CD1c-positive myeloid dendritic cell (primary cell): ENCODE data around the gene BICC1.

Experiments used
- DNase-seq: peaks from one replicate; pipeline ENCODE4 v3.0.0-alpha.2; 2016; ENCODE audit errors: extremely low spot score

The BICC1 gene

DNA sequence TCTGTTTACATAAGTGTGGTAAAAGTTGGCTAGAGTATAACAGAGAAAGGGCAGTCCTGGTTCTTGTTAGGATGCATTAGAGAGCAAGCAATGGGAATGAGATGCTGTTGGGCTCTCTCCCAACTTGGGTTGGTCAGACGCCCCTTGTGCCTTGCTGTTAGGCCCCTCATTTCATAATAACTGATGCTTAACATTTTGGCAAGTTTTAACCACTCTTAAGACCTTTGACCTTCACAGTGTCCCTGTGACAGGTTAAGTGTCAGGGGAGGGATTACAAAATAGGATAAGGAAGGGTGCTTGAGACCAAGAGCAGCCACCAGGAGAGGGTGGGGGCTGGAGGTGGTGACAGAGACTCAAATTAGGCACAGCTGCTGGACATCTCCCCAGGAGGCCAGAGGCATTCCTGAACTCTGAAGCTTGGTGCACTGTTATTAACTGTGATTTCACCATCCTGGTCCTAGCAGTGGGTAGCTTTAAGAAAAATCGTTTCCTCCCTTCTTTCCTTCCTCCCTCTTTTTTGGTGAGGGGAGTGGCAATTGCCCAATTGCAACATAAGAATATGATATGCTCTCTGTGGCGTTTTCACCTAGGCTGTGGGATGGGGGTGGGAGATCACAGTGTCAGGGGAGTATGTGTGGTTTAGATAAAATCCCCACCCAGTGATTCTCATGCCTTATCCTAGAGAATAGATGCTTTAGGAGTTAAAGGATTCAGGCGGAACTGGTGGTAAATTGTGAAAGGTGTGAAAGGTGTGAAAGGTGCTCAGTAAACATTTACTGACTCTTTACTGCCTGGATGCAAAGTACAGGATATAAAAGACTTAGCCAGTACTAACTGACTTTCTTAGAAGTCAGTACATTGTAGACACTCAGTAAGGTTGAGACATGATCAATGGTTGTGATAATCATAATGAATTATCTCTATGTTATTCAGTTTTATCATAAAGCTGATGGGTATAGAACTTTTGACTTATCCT is 270.5 kb downstream of the BICC1 start:
- no peak for DNase-seq

DNA sequence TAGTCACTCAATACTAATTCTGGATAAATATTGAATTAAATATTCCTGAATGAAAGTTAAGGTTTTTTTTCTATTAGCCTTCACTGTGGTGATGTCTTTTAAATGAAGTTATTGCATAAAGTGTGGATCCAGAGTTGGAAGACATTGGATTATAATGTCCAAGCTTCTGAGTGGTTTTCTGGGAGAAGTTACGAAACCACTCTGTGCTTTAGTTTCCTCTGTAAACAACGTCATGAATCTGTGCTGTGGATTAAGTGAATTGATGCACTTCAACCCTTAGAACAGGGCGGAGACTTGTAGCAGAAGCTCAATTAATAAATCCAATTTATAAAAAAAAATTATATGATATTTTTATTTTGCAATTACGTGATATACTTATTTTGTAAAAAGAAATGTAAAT is 271.7 kb downstream of the BICC1 start:
- no peak for DNase-seq

DNA sequence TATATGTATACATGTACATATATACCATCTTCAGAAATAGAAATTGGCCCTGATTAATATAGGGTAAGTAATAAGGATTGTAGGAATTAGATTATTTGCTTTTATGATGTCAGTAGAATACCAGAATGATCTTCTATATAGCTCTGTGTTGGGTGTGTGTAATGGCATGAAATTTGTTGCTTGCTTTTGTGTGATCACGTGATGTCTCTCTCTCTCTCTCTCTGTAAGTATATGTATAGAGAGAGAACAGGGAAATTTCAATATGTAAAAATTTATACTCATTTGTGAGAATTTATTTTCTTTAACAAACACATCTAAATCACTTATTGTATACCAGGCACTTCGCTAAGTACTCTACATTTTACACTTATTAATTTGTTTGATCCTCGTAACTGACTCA is 272.7 kb downstream of the BICC1 start:
- no peak for DNase-seq

DNA sequence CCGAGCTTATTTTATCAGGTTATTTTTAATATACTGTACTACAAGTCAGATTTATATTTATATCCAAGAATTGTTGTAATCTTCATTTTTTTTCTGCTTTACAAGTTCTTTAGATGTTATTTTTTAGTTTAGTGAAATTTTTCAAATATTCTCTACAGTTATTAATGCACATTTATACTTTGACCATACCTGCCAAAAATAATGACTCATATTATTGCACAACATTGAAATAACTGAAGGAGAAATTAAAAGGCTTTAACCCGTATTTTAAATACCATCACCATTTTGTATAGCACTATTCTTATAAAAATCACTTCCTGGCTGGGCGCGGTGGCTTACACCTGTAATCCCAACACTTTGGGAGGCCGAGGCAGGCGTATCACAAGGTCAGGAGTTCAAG is 278.5 kb downstream of the BICC1 start:
- no peak for DNase-seq

DNA sequence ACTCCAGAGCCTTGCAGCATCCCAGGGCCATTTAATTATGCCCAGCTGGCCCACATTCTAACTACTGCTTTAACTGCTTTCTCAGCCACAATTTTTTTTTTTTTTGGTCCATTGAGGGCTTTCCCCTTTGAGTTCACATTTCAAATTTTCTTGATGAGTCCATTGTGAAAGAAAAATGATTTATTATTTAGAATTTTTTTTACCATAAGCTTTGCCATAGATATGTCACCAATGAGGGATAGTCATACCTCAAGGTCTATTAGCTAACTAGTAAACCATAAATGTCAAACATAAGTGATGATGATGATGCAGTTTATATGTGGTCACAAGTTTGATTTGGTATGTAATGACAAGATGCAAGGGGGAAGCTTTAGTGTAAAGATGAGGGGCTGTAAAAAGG is 282.9 kb downstream of the BICC1 start:
- no peak for DNase-seq

DNA sequence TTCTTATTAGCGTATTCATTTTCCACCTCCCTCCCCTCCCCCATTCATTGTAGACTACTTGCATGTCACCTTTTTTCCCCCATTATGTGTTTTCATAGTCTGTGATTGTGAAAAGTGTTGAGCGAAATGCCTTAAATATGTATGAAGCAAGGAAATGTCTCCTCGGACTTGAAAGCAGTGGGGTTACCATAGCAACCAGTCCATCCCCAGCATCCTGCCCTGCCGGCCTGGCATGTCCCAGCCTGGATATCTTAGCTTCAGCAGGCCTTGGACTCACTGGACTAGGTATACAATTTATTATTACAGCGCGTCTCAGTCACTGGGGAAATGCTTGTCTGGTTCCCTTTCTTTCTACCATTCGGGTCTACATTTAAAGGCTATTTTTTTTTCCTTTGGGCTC is 283.6 kb downstream of the BICC1 start:
- no peak for DNase-seq

DNA sequence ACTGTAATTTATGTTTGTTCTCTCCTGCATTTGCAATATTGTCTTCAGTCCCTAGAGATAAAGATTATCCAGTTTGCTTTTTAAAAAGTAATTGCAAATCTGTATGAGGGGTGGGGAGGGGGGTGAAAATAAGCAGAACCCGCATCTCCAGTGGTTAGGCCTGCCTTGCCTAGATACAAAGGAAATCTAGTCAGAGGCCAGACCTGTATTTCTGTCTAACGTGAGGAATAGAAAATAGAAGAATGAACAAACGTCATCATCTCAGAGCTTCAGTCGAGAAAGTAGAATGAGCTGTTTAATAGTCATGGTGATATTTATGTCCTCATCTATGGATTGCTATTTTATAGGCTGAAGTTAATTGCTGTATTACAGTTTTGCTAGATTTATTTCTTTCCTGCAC is 284.2 kb downstream of the BICC1 start:
- no peak for DNase-seq

DNA sequence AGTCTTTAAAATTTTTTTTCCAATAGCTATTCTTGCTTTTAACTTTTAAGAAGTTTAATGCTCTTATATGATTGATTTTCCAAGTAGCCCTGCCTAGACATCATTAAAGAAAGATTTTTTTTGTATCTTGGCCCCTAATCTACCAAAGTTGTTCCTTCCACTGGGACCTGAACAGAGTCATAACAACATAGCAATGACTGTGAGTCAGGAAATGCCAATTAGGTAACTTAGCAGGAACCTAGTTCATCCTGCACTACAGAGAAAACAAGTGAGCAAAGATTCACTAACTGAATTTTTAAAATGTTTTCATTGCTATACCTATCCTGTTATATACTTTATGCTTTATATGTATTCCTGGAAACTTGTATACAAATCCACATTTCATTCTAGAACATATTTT is 284.7 kb downstream of the BICC1 start:
- no peak for DNase-seq

DNA sequence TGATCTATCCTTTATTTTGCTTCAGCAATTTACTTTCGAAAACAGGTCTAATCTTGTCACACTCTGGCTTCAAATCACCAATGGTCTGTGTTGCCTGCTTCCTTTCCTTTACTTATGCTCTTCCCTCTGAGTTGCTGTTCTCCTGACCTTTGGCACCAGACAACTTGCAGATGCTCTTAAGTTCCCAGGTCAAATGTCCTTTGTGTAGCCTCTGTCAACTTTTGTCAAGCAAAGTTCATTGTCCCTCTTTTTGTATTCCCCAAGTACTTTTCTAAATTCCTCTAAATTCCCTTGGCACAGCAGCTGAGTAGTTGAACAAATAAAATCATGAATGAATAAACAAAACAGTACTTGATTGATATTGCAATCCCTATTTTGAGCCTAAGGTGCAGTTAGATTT is 289.4 kb downstream of the BICC1 start:
- DNase-seq, result no peak

DNA sequence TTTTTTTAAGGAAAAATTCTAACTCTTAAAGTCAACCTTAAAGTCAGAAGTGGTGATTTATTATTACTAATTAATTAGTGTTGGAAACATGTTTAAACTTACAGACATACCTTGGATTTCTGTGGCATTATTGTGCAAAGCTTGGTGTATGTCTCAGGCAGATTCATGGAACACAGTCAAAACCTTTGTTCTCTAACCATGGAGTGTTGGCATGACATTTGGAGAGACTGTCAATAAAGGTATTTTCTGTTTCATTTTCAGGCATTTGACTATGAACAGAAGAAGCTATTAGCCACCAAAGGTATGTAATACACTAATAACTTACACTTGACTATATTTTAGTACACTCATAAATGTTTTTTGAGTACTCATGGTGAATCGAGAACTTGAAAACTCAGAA is 293.7 kb downstream of the BICC1 start:
- DNase-seq, result no peak

DNA sequence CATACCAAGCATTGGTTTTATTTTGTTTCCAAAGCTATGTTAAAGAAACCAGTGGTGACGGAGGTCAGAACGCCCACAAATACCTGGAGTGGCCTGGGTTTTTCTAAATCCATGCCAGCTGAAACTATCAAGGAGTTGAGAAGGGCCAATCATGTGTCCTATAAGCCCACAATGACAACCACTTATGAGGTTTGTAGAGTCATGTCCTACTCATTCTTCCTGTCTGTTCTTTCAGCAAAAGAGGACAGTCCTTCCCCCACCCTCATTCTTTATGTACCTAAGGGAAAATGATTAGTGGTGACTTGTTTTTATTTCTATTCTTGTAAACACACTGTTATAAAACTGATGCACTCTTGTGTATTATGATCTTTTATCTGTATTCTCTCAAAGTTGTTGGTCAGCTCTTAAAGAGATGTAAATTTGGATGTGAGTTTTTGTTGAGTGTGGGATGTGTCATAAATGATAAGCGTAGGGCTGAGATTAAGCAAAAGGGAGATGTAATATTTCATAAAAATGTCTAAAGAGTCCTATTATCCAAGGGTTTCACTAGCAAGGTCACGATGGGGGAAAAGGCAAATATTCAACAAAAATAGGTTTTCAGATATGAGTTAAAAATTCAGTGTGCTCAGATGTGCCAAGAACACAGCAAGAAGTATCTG is 294.4 kb downstream of the BICC1 start:
- no peak for DNase-seq

DNA sequence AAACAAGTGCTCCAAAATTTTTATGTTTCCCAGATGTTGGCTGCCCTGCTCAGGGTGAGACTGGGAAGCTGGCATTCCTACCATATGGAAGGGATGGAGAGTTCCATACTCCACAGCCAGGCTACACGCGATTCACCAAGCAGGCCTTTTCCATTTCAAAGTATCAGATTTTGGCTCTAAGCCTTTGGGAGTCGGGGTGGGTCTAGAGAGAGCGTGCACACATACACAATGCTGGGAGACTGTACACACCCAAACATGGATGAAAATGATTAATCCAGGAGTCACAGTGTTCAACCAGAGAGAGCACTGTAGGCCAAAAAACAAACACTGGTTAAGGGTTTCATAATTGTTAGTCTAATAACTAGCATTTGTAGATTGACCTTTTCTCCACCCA is 295.0 kb downstream of the BICC1 start:
- DNase-seq, result no peak

DNA sequence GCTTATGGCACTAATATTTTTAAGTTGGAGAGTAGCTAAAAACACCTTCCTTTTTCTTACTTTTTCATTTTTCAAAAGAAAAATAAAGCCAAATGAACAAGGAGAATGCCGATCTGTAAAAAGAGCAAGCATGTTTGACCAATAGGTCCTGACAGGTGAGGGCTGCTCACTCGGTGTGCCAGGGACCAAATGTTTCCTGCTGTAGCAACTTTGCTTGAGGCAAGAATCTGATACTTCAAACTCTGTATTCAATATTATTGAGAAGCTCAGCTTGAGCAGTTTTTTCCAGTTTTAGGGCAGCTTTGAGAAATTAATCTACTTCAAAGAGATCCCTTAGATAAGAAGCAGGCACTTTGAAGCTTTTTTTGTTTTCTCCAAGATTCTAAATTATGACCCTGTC is 298.1 kb downstream of the BICC1 start:
- no peak for DNase-seq

DNA sequence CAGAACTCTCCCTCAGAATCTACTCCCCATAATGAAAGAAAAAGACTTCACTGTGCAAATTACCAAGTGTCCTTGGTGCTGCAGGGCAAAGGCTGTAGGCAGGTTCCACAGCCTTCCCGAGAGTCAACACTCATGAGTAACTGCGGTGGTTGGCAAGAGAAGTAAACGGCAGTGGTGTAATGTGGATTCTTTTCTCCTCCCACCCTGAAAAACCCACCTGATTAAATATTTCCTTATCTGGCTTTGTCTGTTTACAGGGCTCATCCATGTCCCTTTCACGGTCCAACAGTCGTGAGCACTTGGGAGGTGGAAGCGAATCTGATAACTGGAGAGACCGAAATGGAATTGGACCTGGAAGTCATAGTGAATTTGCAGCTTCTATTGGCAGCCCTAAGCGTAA is 300.9 kb downstream of the BICC1 start:
- no peak for DNase-seq

DNA sequence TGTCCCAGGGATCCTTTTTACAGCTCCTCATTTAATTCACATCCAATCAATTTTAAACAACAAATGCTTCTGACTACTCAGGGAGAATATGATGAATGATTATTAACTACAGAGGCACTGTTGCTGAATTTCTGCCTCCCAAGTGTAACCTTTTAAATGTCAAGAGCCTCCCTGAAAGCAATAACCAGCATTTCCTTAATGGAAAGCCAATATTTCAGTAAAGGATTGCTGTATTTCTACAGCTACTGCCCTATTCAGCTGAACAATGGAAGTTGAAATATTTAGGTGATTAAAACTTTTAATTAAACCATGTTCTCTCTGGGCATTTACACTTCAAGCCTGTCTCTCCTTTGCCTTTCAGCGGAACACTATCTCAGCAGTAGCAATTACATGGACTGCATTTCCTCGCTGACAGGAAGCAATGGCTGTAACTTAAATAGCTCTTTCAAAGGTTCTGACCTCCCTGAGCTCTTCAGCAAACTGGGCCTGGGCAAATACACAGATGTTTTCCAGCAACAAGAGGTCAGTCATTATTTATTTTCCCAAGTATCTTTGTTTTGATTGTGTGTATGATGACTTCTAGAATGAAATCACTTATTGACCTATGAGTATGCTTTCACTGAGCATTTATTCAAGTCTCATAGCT is 304.7 kb downstream of the BICC1 start:
- DNase-seq, result no peak

DNA sequence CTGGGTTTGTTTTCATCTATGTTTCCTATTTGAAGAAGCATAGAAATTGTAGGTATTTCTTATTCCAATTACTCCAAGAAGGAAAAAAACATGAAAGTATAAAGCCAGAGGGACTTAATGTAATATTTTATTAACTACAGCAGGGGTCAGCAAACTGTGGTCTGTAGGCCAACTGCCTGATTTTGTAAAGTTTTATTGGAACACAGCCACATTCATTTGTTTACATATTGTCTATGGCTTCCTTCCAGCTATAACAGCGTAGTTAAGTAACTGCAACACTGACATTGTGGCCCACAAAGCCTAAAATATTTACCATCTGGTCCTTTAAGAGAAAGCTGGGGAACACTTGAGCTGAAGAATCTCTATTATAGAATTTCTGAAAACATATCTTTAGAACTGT is 306.2 kb downstream of the BICC1 start:
- no peak for DNase-seq

DNA sequence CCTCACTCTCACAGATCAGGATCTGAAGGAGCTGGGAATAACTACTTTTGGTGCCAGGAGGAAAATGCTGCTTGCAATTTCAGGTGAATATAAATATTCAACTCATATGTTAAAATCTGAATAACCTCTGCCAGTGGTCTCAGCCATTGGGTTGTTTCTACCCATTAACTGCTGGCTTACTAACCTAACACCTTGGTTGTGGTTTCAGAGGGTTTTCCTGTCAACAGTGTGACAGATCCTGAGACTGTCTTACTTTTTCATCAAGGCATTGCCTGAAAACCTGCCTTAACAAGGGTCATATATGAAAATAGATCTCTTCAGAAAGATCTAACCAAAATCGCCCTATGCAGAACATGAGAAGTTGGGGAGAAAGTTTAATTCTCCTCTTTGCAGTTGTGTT is 307.7 kb downstream of the BICC1 start:
- DNase-seq, result no peak

DNA sequence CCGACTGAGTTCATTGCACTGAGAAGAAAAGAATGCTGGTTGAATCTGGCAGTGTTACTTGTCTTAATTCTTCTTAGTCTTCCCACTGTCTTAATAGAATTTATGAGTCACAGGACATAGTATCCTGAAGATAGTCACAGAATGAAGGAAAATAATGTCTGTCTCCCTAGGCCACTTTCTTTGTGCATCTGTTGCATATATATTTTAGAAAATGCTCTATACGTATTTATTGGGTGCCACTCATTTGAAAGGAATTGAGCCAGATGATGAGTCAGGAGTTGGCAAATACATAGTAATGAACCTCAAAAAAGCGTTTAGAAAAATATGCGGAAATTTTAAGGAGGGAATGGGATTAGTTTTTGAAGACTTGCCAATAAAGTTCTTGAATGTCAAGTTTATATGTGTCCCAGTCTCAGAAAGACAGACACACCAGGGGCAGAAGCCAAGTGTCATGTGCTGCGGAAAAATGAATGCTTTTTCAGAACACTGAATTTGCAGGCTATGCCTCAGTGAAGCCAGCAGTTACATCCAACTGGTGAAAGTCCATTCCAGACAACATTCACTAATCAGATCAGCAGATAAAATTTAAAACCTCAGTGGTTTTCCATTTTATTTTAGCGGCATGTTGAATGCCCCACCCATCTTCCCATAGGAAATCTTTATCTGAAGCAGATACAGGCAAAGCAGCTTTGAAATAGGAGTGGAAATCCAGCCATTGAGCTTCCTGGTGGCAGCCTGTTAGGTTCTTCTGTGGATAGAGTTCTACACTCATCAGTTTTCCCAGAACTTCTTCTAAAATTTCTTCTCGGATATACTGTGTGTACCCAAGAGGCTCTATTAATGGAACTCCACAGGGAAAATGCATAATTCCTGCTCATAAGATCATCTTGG is 308.4 kb downstream of the BICC1 start:
- no peak for DNase-seq

DNA sequence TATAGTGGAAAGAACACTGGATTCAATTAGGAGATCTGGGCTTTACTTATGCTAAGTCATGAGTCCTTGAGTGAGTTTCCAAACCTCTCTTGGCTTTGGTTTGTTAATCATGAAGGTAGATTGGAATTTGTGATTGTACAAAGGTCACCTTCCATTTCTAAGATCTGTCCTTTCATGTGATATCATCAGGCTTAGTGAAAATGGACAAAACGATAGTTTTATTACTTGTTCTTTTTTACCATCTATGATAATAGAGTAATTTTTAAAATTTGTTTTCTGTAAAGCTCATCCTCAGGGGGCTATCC is 309.0 kb downstream of the BICC1 start:
- no peak for DNase-seq

DNA sequence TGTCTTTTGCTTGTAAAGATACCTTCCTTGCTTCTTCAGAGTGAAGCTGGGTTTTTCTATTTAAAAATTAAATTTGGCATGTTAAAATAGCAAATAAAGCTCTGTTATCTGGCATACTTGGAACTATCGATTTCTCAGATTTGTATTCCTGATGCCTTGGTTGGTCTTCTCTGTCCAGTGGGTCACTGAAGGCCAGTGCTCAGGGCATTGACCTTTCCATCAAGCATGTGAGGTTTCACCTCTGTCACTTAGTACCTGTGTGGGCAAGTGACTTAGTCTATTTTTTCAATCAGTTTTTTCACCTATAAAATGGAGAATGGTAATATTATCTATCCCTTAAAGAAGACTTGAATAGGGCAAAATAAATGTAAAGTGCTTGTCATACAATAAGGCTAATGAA is 311.3 kb downstream of the BICC1 start:
- no peak for DNase-seq

DNA sequence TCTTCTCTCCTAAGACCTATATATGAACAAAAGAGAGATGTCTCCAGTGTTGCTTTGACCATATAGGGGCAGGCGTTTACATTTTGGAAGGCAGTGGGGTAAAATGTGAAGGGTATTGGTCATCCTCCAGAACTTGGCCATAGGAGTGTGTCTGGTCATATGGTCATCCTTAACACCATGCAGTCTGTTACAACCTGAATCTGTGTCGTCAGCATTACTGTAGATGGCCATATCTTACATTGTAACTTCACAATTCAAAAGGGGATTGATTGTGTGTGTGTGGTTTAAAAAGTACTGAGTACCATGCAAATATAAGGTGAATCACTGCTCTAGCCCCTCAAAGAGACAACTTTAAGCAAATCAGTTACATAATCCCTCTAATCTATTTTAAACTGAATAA is 311.7 kb downstream of the BICC1 start:
- DNase-seq, result no peak

DNA sequence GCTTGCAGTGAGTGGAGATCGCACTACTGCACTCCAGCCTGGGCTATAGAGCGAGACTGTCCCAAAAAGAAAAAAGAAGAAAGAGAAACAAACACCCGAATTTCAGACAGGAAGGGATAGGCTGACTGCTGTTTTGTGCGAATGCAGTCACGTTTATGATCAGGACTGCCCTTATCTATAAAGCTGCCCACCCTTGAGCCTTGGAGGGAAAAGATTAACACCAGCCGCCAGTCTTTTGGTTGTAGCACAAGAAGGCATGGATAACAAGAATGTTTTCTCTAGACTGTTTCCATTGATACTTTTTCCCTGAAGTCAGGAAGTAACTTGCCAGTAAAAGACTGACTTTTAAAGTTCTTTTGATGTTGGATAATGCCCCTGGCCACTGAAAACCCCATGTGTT is 314.0 kb downstream of the BICC1 start:
- DNase-seq, result no peak
